HL-60 (cell line): ENCODE data around the gene LFNG.

ENCODE experiments used
- DNase-seq, 2 experiments: peaks; one replicate each; pipeline ENCODE4 v3.0.0-alpha.2; 2010 to 2020; ENCODE audit warnings: low read depth in 1 of 2, low spot score in 1 of 2
- H3K27ac ChIP-seq: fragments of 250-450 bp; sonication (Bioruptor Pico); replicated peaks from 2 replicates; pipeline ENCODE4 v1.5.1; 2020; ENCODE audit warnings: mild to moderate bottlenecking, moderate library complexity
- H3K27me3 ChIP-seq: fragments of 250-450 bp; sonication (Bioruptor Pico); 2 replicates; pipeline ENCODE4 v1.5.1; 2021; ENCODE audit warnings: mild to moderate bottlenecking, moderate library complexity; ENCODE audit not compliant: insufficient read depth, poor library complexity, severe bottlenecking
- H3K4me3 ChIP-seq: replicated peaks from 2 replicates; pipeline ENCODE4 v1.5.1; 2011; ENCODE audit warnings: mild to moderate bottlenecking, control low read depth, low read length; ENCODE audit not compliant: insufficient read depth
- CTCF ChIP-seq: IDR thresholded peaks from one replicate; pipeline ENCODE4 v1.5.1; 2011; ENCODE audit warnings: low read length, control low read depth, inconsistent platforms; ENCODE audit not compliant: insufficient read depth
- GABPA ChIP-seq: IDR thresholded peaks from 2 replicates; pipeline ENCODE4 v1.6.1; 2012; ENCODE audit warnings: low read depth
- POLR2AphosphoS5 ChIP-seq: IDR thresholded peaks from 2 replicates; pipeline ENCODE4 v1.6.1; 2012; ENCODE audit warnings: low read depth
- REST ChIP-seq: IDR thresholded peaks from 2 replicates; pipeline ENCODE4 v1.6.1; 2012; ENCODE audit warnings: low read depth; ENCODE audit not compliant: insufficient replicate concordance
- SPI1 ChIP-seq: IDR thresholded peaks from 2 replicates; pipeline ENCODE4 v1.6.1; 2012; ENCODE audit warnings: low read depth, mild to moderate bottlenecking, borderline replicate concordance

Gene LFNG

GRCh38 chr7:2513702-2514101 lies 5.9 kb upstream of the LFNG start:
- Histone ChIP-seq H3K4me3 (no peak overlapping the region), H3K27me3 (no peaks in the 10 kb centered on the region), H3K27ac (no peak overlapping the region)
- DNase-seq = no peak
- TF ChIP-seq CTCF = no peak
- TF ChIP-seq POLR2AphosphoS5 = no peak
- no peak for TF ChIP-seq GABPA
- TF ChIP-seq SPI1 = no peak

GRCh38 chr7:2514473-2515423 lies 4.8 kb upstream of the LFNG start:
- no peak overlapping the region for H3K27ac ChIP-seq
- H3K4me3 ChIP-seq = no peak overlapping the region
- no peak for DNase-seq
- TF ChIP-seq GABPA (no peak), POLR2AphosphoS5 (no peak), CTCF (no peak), REST (no peak), SPI1 (no peak)
- H3K27me3 ChIP-seq = no peaks in the 10 kb centered on the region

GRCh38 chr7:2515424-2516193 lies 4.0 kb upstream of the LFNG start:
- Histone ChIP-seq H3K27me3 (no peaks in the 10 kb centered on the region), H3K27ac (no peak overlapping the region), H3K4me3 (no peak overlapping the region)
- DNase-seq = no peak
- no peak for TF ChIP-seq POLR2AphosphoS5
- TF ChIP-seq CTCF = no peak
- TF ChIP-seq REST = no peak
- TF ChIP-seq SPI1 = no peak
- TF ChIP-seq GABPA = no peak
